PC-9 (cell line): ENCODE results near the gene BTRC. TPM values are rescaled to one million over a fixed set of nuclear protein-coding genes. Genes with fewer than 3 reads are reported as not detected.

Experiments
- BruUV-seq: library from RNA; stranded (reverse); fragments of 400-500 nt; replicated peaks from 2 replicates; lab custom pipeline; 2021; lab: Mats Ljungman, UMichigan
- CTCF ChIA-PET: fragments of 300-600 bp; sonication (Branson Sonifier 250); formaldehyde crosslinking; loops from one replicate; lab custom pipeline; 2022; ENCODE audit warnings: antibody characterized with exemption; lab: Charles Lee
- POLR2A ChIA-PET: fragments of 300-600 bp; sonication (Branson Sonifier 250); formaldehyde crosslinking; loops from one replicate; lab custom pipeline; 2022; ENCODE audit warnings: antibody characterized with exemption; ENCODE audit not compliant: unreplicated experiment; lab: Charles Lee
- DNase-seq, 2 experiments: peaks; one replicate each; pipeline versions ENCODE4 v3.0.0 to v3.0.0-alpha.2; 2015 to 2022; ENCODE audit warnings: mixed read lengths in 1 of 2
- H2AFZ ChIP-seq: fragments of 200-600 bp; sonication (generic); 2 replicates; pipeline ENCODE4 v1.8.1; 2017; ENCODE audit warnings: antibody characterized with exemption
- H3F3A ChIP-seq: fragments of 200-600 bp; sonication (generic); 2 replicates; pipeline ENCODE4 v1.8.1; 2017; ENCODE audit warnings: antibody characterized with exemption, mild to moderate bottlenecking, low read depth; ENCODE audit not compliant: insufficient read depth
- H3K27ac ChIP-seq: fragments of 200-600 bp; sonication (generic); 2 replicates; pipeline ENCODE4 v1.6.1; 2016; ENCODE audit warnings: mixed run types
- H3K27me3 ChIP-seq: fragments of 200-600 bp; sonication (generic); 2 replicates; pipeline ENCODE4 v1.6.1; 2016; ENCODE audit warnings: low read depth, mixed run types; ENCODE audit not compliant: insufficient read depth
- H3K36me3 ChIP-seq: fragments of 200-600 bp; sonication (generic); 2 replicates; pipeline ENCODE4 v1.6.1; 2016; ENCODE audit warnings: low read depth, mixed run types
- H3K4me1 ChIP-seq: fragments of 200-600 bp; sonication (generic); replicated peaks from 2 replicates; pipeline ENCODE4 v1.6.1; 2016; ENCODE audit warnings: mixed run types; ENCODE audit not compliant: insufficient read depth
- H3K4me2 ChIP-seq: fragments of 200-600 bp; sonication (generic); 2 replicates; pipeline ENCODE4 v1.6.1; 2017; ENCODE audit warnings: mixed run types
- H3K4me3 ChIP-seq: fragments of 200-600 bp; sonication (generic); 2 replicates; pipeline ENCODE4 v1.6.1; 2016; ENCODE audit warnings: mixed run types
- H3K79me2 ChIP-seq: fragments of 200-600 bp; sonication (generic); 2 replicates; pipeline ENCODE4 v1.6.1; 2017; ENCODE audit warnings: low read depth, mixed run types
- H3K9me2 ChIP-seq: fragments of 200-600 bp; sonication (generic); 2 replicates; pipeline ENCODE4 v1.8.1; 2017; ENCODE audit warnings: mild to moderate bottlenecking; ENCODE audit not compliant: insufficient read depth
- H3K9me3 ChIP-seq: fragments of 200-600 bp; sonication (generic); 2 replicates; pipeline ENCODE4 v1.8.1; 2016; ENCODE audit warnings: low read depth; ENCODE audit not compliant: insufficient read depth
- H4K20me1 ChIP-seq: fragments of 200-600 bp; sonication (generic); 2 replicates; pipeline ENCODE4 v1.8.1; 2017; ENCODE audit not compliant: insufficient read depth
- CTCF ChIP-seq: fragments of 200-600 bp; sonication (generic); conservative IDR thresholded peaks from 2 replicates; pipeline ENCODE4 v1.6.1; 2017; ENCODE audit warnings: mixed run types, antibody characterized with exemption, mild to moderate bottlenecking, moderate library complexity
- EZH2 ChIP-seq: fragments of 200-600 bp; sonication (generic); IDR thresholded peaks from 2 replicates; pipeline ENCODE4 v1.8.0; 2017; ENCODE audit warnings: antibody characterized with exemption, low read depth
- intact Hi-C: fragments of 100-400 bp; cut with micrococcal nuclease; formaldehyde crosslinking; loops from one replicate; pipeline ENCODE4 v1.10.0; 2022; ENCODE audit not compliant: unreplicated experiment
- total RNA-seq: library from RNA; stranded (reverse); gene quantifications from 2 replicates; pipeline ENCODE4 v1.2.3, GENCODE V29; 2021

BTRC gene
- total RNA-seq, 1 experiment from 2014 or later: 15.6 TPM

- Histone ChIP-seq H2AFZ (no peak overlapping the region), H3K79me2 (no peaks in the 10 kb centered on the region), H3K9me2 (no peaks in the 10 kb centered on the region), H3K36me3 (no peaks in the 10 kb centered on the region), H4K20me1 (no peaks in the 10 kb centered on the region), H3K27me3 (peaks cover 15% of the 10 kb centered on the region), H3K4me3 (no peak overlapping the region), H3K4me1 (no peaks in the 10 kb centered on the region), H3F3A (no peaks in the 10 kb centered on the region), H3K4me2 (no peak overlapping the region), H3K9me3 (no peaks in the 10 kb centered on the region), H3K27ac (no peak overlapping the region)
- BruUV-seq: no TSS peak
- DNase-seq: no peak
- TF ChIP-seq CTCF (no peak), EZH2 (no peak)
- CTCF ChIA-PET: interaction anchor here (0.6 kb wide), 1 partner anchor 214 kb away, joined by 14 read pairs; no protein-coding TSS in a partner anchor
- intact Hi-C loops: no loop called here
- POLR2A ChIA-PET: no interaction called here
Observed at GRCh38 chr10:101565370-101565900, 211.5 kb downstream of the BTRC start.

GRCh38 chr10:101565936-101566332, 212.0 kb downstream of the BTRC start:
- ChIA-PET POLR2A (no interaction called here), CTCF (interaction anchor here (0.6 kb wide), 1 partner anchor 213 kb away, joined by 14 read pairs; no protein-coding TSS in a partner anchor)
- intact Hi-C loops: no loop called here
- Histone ChIP-seq H3K36me3 (no peaks in the 10 kb centered on the region), H3K27me3 (peaks cover 15% of the 10 kb centered on the region), H3K27ac (no peak overlapping the region), H2AFZ (no peak overlapping the region), H3F3A (no peaks in the 10 kb centered on the region), H4K20me1 (no peaks in the 10 kb centered on the region), H3K79me2 (no peaks in the 10 kb centered on the region), H3K4me2 (no peak overlapping the region), H3K4me1 (no peaks in the 10 kb centered on the region), H3K9me3 (no peaks in the 10 kb centered on the region), H3K4me3 (no peak overlapping the region), H3K9me2 (no peaks in the 10 kb centered on the region)
- TF ChIP-seq EZH2: no peak
- no peak for TF ChIP-seq CTCF
- BruUV-seq: no TSS peak
- no peak for DNase-seq

GRCh38 chr10:101566333-101567164, 212.6 kb downstream of the BTRC start:
- TF ChIP-seq EZH2 (no peak), CTCF (no peak)

More at GRCh38 chr10:101566333-101567164, 212.6 kb downstream of the BTRC start:
- no peaks in the 10 kb centered on the region for H4K20me1 ChIP-seq
- H2AFZ ChIP-seq: no peak overlapping the region
- POLR2A ChIA-PET: no interaction called here
- H3K9me2 ChIP-seq: no peaks in the 10 kb centered on the region
- no peaks in the 10 kb centered on the region for H3K9me3 ChIP-seq
- H3K4me2 ChIP-seq: no peak overlapping the region
- H3F3A ChIP-seq: no peaks in the 10 kb centered on the region
- H3K79me2 ChIP-seq: no peaks in the 10 kb centered on the region
- no TSS peak for BruUV-seq
- no peak overlapping the region for H3K4me3 ChIP-seq
- intact Hi-C loops: no loop called here
- DNase-seq: no peak
- H3K4me1 ChIP-seq: no peaks in the 10 kb centered on the region
- CTCF ChIA-PET: no interaction called here
- no peaks in the 10 kb centered on the region for H3K36me3 ChIP-seq
- no peak overlapping the region for H3K27ac ChIP-seq
- H3K27me3 ChIP-seq: peaks cover 15% of the 10 kb centered on the region
